22Rv1 (cell line): ENCODE measurements around the gene RAB3IL1.

Experiments used
- ZFX ChIP-seq: fragments of 450-650 bp; IDR thresholded peaks from 2 replicates; pipeline ENCODE4 v1.6.1; 2017; ENCODE audit warnings: antibody characterized with exemption, borderline replicate concordance
- TF ChIP-seq, protein P1 (sequence below): fragments of 450-650 bp; IDR thresholded peaks from 2 replicates; pipeline ENCODE4 v1.5.1; 2017; ENCODE audit warnings: mild to moderate bottlenecking

DNA sequence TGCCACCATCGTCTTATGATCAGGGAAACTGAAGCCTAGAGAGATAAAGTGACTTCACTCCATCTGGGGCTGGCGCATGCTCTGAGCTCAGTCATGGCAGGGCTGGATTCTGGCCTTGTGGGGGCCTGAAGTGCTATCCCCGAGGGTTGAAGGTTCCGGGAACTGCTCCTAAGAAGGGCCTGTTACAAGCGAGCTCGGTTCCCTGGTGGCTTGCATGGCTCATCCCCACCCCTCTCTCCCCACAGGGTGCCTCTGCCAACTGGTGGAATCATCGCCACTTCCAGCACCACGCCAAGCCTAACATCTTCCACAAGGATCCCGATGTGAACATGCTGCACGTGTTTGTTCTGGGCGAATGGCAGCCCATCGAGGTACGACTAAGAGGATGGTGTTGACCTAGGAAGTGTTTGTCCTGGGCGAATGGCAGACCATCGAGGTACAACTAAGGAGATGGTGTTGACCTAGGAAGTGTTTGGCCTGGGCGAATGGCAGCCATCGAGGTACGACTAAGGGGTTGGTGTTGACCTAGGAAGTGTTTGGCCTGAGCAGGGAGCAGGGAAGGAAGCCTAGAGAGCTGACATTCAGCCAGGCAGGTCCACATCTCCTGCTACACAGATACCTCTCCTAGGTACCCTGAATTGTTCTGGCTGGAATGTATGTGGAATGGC lies 69.3 kb downstream of the RAB3IL1 start:
- TF ChIP-seq, protein P1, sequence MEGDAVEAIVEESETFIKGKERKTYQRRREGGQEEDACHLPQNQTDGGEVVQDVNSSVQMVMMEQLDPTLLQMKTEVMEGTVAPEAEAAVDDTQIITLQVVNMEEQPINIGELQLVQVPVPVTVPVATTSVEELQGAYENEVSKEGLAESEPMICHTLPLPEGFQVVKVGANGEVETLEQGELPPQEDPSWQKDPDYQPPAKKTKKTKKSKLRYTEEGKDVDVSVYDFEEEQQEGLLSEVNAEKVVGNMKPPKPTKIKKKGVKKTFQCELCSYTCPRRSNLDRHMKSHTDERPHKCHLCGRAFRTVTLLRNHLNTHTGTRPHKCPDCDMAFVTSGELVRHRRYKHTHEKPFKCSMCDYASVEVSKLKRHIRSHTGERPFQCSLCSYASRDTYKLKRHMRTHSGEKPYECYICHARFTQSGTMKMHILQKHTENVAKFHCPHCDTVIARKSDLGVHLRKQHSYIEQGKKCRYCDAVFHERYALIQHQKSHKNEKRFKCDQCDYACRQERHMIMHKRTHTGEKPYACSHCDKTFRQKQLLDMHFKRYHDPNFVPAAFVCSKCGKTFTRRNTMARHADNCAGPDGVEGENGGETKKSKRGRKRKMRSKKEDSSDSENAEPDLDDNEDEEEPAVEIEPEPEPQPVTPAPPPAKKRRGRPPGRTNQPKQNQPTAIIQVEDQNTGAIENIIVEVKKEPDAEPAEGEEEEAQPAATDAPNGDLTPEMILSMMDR = no peak
- no peak for TF ChIP-seq ZFX
